ENCODE data around the gene C3orf20.

The C3orf20 gene

GRCh38 chr3:14699643-14700042 is 24.7 kb downstream of the C3orf20 start:
- DNase-seq (ENCODE audit: insufficient read length, low spot score), result no peak
- FAIRE-seq, result no peak

GRCh38 chr3:14700891-14701290 is 25.9 kb downstream of the C3orf20 start:
- no peak for TF ChIP-seq CTCF (IDR thresholded peaks at IDR 0.05; ENCODE audit: insufficient read depth, missing control alignments)
- DNase-seq (ENCODE audit: insufficient read length, low spot score), result no peak
- FAIRE-seq, result no peak

More at GRCh38 chr3:14699643-14700042, 24.7 kb downstream of the C3orf20 start:
- no peak for TF ChIP-seq CTCF (IDR thresholded peaks at IDR 0.05; ENCODE audit: insufficient read depth, missing control alignments)

GRCh38 chr3:14701676-14702075 is 26.7 kb downstream of the C3orf20 start:
- TF ChIP-seq CTCF (IDR thresholded peaks at IDR 0.05; ENCODE audit: insufficient read depth, missing control alignments), result no peak
- DNase-seq (ENCODE audit: insufficient read length, low spot score) (no peak), FAIRE-seq (no peak)

- DNase-seq (ENCODE audit: insufficient read length, low spot score) (no peak), FAIRE-seq (no peak)
- TF ChIP-seq CTCF (IDR thresholded peaks at IDR 0.05; ENCODE audit: insufficient read depth, missing control alignments), result no peak
Observed at GRCh38 chr3:14703128-14703750, 28.3 kb downstream of the C3orf20 start.

GRCh38 chr3:14703791-14704190 is 28.9 kb downstream of the C3orf20 start:
- TF ChIP-seq CTCF (IDR thresholded peaks at IDR 0.05; ENCODE audit: insufficient read depth, missing control alignments), result no peak
- DNase-seq (ENCODE audit: insufficient read length, low spot score) (no peak), FAIRE-seq (no peak)

- TF ChIP-seq CTCF (IDR thresholded peaks at IDR 0.05; ENCODE audit: insufficient read depth, missing control alignments), result no peak
- no peak for FAIRE-seq
- DNase-seq (ENCODE audit: insufficient read length, low spot score), result no peak
Observed at GRCh38 chr3:14706096-14706495, 31.2 kb downstream of the C3orf20 start.

- DNase-seq (ENCODE audit: insufficient read length, low spot score) (no peak), FAIRE-seq (no peak)
- TF ChIP-seq CTCF (IDR thresholded peaks at IDR 0.05; ENCODE audit: insufficient read depth, missing control alignments), result no peak
Observed at GRCh38 chr3:14716591-14716990, 41.6 kb downstream of the C3orf20 start.
